Fibroblast of the conjunctiva (primary cell): ENCODE results near the gene KLHL22.

Experiments used
- DNase-seq: peaks from one replicate; pipeline ENCODE4 v3.0.0-alpha.2; 2010; ENCODE audit warnings: low read depth

KLHL22 gene

GRCh38 chr22:20446383-20446970, 49.1 kb downstream of the KLHL22 start:
- no peak for DNase-seq

DNA sequence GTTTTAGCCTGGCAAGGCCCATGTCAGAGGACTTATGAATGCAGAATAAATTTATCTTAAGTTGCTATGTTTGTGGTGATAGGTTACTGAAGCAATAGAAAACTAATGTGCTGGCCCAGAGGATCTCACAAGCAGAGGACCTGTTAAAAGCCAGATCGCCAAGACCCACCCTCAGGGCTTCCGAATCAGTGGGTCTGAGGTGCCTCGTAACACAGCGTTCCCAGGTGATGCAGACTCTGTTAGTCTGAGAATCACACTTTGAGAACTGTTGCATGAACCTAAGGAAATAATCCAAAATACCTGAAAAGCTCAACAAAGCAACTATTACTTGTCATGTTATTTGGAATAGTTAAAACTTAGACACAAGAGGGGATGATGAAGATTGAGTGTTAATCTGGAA, 51.3 kb downstream of the KLHL22 start:
- no peak for DNase-seq

- DNase-seq, result no peak
These were observed 52.9 kb downstream of the KLHL22 start for GRCh38 chr22:20442485-20443284.

DNA sequence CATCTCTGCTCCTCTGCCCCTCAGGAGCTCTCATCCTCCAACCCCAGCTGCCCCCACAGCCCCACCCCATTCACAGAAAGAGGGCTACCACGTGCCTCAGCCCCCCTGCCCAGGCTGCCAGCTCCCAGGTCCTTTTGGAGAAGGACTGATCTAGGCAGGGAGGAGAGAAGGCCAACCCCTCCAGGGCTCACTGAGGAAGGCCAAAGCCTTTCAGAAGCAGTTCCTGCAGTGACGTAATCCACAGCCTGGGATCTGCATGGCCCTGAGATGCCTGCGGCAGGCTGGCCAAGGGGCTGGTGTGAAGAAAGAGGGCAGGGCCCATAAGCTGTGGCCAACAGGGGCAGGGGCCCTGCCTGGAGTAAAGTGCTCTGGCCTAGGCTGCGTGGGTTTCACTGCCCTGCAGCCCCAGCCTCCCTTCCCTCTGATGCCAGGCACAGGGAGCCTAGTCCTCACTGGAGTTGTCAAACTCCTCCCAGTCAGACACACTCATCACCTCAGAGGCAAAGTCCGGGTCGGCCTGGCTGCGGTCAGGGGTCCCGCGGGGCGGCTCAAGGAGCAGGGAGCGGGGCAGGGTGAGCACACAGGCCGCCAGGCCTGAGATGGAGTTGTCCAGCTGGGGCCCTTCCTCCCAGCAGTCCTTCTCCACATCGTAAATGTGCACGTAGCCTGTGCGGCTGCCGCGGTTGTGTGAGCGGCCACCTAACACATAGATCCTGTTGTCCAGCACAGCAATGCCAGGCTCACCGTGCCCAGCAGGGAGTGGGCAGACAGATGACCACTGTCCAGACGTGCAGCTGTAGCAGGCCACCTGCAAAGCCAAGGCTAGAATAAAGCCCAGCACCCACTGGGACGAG, 53.7 kb downstream of the KLHL22 start:
- DNase-seq, result no peak

DNA sequence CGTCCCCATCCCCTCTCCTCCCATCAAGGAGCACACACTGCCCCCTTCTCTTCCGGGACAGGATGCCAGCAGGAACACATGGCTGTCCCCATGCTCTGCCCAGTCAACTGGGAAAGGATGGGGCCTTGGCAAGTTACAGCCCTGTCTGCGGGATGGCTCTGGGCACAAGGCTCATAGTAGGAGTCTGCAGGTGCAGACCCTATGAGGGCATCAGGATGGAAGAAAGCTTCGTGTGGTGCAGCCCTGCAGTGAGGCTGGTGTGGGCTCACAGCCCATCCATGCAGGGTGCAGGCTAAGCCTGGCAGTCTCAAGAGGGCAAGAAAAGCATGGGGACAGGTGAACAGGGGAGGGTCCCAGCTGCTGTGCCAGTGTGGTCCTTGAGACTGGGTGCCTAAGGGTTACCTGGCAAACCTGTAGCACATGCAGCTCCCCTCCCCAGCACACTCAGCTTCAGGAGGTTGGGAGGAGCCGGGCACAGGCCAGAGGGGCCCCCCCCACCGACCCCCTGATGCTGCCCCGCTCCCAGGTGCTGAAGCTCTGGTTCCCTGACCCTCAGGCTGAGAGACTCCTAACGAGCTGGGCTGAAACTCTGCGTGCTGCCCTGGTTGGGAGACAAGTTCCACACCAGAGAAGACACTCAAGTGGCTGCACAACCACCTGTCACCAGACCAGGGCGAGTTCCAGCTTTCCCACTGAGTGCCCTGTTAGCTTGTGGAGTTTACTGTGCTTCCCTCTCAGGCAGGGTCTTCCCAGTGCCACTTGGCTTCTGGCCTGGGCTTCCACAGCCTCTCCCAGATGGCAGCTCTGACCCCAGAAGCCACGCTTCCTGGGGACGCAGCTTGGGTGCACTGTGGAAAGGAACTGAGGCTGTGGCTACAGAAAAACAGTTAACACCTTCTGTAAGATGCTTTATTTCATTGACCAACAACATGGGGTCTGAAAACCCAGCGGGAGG, 54.7 kb downstream of the KLHL22 start:
- DNase-seq, result no peak

GRCh38 chr22:20439928-20440575, 55.5 kb downstream of the KLHL22 start:
- DNase-seq, result no peak

- no peak for DNase-seq
These were observed 56.1 kb downstream of the KLHL22 start for GRCh38 chr22:20439556-20439927.

- no peak for DNase-seq
These were observed 56.7 kb downstream of the KLHL22 start for GRCh38 chr22:20438678-20439492.

DNA sequence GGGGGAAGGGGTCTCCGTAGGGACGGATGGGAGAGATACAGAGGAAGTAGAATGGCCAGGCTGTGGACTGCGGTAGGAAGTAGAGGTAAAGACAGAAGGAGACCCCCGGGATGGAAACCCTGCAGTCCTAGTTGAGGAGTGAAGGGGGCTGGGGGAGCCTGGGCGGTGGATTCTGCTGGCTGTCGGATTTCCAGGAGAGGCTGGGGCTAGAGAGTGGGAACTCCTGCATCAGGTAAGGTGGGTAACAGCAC, 57.2 kb downstream of the KLHL22 start:
- DNase-seq, result no peak

DNA sequence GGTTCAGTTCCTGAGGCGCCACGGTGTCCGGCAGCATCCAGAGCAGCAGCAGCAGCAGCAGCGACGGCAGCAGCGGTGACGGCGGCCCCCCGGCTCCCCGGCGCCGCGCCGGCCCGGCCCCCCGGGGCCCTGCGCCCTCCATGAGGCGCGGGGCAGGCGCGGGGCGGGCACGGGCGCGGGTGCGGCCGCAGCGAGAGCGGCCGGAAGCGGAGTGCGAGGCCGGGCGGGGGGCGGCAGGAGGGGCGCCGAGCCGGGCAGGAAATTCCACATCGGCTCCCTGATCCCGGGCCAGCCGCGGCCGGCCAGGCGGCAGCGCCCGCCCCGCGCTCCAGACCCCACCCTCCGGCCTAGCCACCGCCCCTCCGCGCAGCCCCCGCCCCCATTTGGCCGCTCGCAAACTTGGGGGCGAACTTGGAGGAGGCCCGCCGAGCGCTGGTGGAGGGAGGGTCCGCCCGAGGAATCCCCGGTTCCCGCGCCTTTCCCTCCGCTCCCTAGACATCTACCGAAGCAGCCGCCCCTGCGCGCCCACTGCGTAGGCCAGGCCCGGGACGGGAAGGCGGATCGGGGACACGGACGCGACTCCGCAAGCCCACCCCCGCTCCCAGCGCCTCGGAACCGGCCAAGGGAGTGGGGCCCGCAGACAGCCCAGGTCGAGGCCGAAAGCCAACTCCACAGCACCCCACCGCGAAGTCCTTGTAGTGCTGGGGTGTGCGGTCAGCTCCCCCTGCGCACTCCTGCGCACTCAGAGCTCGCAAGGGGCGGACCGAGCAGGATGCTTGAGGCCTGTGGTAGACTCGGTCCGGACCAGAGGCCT, 57.8 kb downstream of the KLHL22 start, which contains the start of gene SCARF2:
Gene SCARF2 (minus strand): TSS at position 213 of the 814 bp plus-strand sequence. CDS start 71 bp downstream, at position 142.
- DNase-seq, result peak; percentile 31

DNA sequence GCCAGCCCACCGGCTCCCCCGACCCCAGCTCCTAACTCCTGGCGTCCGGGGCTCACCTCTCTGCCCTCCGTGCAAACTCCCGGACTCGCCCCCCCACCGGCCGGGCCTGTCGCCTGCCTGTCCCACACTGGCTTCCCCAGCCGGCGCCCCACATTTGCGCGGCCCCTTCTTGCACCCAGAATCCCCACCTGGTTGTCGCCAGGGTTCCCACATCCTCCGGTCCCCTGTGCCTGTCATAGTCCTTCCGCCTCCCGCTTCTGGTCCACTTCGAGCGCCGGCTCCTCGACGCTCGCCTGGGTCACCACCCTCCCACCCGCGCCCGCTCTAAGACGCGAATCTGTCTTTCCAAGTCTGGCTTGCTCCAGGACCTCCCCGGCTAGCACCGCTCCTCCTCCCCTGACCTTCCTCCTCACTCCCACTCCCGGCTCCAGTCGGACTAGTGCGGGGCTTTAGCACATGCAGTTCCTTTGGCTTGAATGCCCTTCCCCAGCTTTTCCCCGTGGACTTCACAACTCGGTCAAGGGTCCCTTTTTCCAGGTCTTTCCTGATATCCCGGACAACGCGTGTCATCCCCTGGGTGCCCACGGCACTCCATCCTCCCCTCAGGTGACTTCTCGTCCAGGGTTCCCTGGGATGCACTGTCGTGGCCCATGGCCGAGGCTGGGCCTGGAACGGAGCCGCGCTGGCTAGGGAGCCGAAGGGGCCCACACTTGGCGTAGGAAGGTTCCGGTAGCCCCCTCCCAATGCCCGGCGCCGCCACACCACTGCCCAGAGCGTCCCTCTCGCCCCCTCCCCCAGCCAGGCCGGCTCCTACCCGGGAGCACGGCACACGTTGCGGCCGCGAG, 58.6 kb downstream of the KLHL22 start:
- no peak for DNase-seq

DNA sequence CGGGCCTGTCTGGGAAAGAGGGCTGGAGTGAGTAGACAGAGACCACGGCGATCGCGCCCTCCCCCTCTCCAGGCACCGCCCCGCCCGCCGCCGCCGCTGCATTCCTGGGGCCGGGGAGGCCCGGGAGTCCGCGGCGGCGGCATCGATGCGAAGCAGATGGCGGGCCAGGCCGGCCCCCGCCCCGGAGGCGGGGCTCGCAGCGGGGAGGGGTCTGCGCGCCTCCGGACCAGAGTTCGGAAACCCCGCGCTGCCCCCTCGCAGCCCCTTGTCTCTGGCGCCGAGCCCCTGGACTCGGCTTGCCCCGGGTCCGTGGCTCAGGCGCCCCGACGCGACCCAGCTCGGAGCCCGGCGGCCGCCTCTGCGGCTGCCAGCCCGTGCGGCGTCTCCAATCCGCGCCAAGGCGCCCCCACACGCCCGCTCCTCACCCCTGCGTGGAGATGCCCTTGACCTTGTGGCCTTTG, 59.3 kb downstream of the KLHL22 start:
- no peak for DNase-seq

- no peak for DNase-seq
These were observed 59.9 kb downstream of the KLHL22 start for GRCh38 chr22:20435436-20436306.

DNA sequence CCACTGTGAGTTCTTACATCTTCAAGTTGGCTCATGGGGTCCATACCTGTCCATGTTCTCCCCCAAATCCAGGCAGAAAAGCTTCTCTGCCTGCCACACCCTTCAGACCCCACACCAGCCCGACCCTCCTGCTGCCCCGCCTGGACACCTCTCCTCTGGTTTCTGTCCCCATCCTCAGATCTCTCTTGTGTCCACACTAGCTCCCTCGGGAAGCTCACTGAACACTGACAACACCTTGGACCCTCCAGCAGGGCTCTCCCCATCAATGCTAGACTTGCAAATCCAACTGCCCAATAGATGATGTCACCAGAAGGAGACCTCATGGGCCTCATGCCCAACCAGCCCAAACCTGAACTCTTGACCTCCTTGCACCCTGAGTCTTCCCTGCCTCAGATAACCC, 60.8 kb downstream of the KLHL22 start:
- no peak for DNase-seq

- no peak for DNase-seq
These were observed 61.3 kb downstream of the KLHL22 start for GRCh38 chr22:20434264-20434751.

DNA sequence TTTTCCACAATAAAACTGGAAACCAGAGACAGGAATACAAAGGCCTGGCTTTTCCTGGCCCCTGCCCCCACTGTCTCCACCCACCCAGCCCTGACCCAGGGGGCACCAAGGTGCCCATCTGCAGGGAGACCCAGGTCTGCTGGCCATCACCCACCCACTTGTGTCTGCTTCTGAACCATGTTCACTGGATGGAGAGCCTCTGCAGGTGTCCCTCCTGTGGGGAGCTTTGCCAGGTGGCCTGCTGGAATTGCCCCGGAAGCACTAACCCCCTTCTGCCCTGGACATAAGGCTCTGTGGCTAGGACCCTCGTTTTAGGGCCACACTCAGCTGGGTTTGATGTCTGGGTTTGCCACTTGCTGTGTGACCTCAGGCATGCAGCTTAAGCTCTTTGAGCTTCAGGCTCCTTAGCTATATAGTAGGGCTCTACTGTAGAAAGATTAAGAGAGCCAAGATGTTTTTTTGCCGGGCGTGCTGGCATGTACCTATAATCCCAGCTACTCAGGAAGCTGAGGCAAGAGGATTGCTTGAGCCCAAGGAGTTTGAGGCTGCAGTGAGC, 61.8 kb downstream of the KLHL22 start:
- no peak for DNase-seq

DNA sequence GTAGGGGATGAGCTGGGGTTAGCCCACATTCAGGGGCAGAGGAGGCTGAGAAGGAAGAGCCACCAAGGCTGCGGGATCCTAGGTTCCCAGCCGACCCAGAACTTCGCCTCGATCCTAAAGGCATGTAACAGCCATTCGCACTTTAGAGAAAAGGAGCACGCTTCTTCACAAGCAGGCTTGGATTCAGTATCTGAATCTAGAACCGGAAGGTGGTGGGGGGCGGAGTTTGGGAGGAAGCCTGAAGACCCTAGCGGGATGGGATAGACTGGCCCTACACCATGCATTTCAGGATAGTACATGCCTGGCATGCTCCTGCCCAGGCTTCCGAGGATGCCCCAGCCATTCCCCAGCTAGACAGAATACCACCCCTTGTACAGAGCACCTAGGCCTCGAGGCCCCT, 62.4 kb downstream of the KLHL22 start:
- DNase-seq, result no peak
